Stimulated activated CD4-positive, alpha-beta T cell treated with anti-CD3 and anti-CD28 coated beads, Interleukin-2, amount 100 ng/mL, for 48 hours (primary cell): ENCODE data around the gene SEMA6A.

Experiments
- DNase-seq, 2 donors: peaks; one replicate each; pipeline ENCODE4 v3.0.0-alpha.2; 2020

SEMA6A gene

GRCh38 chr5:116454417-116454927 is 120.2 kb downstream of the SEMA6A start:
- DNase-seq = no peak

DNA sequence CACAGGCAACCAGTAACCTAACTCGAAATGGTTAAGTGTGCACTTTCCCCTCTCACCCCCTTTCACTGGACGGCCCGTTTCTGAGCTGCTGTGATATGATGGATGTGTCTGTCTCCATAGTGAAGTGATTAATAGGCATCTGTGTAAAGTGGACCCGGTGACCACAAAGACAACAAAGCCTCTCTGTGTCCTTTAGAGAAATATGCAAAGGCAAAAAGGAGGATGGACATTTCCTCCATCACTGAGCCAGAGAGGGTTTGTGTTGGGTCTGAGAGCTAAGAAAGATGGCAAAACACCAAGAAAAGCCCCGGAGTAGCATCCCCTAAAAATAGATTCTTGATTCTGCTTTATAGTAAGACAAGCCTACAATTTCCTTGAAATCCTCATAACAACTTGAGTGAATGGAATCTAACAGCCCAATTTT is 120.6 kb downstream of the SEMA6A start:
- DNase-seq = no peak

DNA sequence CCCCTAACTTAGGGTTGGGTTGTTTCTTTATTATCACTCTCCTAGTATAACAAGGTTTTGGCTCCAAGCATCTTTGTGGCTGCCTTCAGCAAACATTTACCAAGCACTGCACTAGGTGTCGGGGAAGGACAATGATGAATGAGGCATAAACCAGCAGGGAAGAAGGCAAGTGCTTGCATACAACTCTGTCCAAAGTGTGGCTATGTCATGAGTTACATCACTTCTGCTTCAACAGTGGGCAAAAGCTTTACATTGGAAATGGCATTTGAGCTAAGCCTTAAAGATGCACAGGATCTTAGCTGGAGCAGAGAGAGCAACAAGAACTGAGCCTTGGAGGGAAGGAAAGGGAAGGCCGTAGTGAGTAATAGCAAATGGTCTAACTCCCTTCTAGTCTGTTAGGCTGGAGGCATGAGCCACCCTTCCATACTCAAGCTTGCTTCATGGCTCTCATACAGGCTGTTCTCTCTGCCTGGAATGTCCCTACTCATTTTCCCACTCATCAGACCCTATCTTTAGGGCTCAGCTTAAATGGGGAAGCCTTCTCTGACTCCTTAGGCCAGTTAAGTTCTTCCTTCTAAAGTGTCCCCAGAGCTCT is 121.8 kb downstream of the SEMA6A start:
- DNase-seq = no peak

- DNase-seq = no peak
Observed at GRCh38 chr5:116451905-116452450, 122.6 kb downstream of the SEMA6A start.

- DNase-seq = no peak
Observed at GRCh38 chr5:116451066-116451465, 123.6 kb downstream of the SEMA6A start.

DNA sequence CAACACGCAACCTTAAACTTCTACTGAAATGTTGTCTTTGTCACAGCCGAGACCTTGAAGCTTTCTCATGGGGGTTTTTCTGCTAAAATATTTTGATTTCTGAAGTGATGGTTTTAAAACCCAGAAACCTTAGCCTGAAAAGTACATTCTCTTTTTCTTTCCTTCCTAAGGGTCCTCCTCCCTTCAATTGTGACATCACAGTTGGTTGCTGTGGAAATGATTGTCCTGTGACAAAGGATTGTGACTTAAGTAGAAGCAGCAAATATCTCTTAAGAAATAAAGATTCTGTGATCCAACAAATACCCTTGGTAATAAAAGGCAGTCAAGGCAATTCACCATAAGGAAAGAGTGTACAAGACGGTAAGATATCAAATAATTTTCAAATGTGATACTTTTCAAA is 125.2 kb downstream of the SEMA6A start:
- no peak for DNase-seq

DNA sequence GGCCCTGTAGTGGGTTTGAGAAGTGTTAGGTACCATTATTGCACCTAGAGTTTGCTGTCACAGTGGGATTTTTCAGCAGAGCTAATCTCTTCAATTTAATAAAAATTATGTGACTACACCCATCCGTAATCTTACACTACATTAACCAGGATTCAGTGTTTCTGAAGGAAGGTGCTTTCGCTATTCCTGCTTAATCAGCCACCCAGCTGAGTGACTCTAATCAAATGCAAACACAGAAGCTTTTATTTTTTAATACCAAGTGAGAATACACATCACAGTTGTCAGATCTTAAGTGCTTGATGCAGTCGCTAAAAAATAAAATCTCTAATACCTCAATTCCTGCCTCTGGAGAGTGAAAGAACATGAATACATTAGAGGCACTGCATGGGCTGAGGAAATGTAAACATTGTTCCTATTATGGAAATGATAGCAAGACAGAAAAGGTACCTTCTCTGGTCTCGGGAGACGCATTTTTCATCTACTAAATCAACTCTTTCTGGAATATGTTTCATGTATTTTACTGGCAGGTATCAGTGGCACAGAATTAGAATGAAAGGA is 125.7 kb downstream of the SEMA6A start:
- DNase-seq = no peak

DNA sequence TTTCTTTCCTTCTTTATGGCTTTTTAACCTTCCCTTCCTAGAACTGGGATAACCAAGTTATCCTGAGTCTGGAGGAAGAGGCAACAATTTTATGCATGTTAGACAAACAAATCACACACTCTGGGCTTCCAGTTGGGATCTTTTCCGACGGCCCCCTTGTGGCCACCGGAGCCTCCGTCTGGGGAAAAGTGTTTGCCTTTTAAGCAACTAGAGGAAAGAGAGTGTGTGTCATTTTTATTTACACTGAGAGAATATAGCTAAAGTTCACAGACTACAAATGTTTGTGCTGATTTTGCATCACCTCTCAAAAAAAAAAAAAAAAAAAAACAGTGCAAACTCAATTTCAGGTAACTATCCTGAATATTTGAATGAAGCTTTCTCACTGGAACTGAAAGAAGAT is 126.2 kb downstream of the SEMA6A start:
- DNase-seq = no peak

GRCh38 chr5:116446356-116447005 is 128.1 kb downstream of the SEMA6A start:
- no peak for DNase-seq

- DNase-seq = no peak
Observed at GRCh38 chr5:116445311-116445710, 129.3 kb downstream of the SEMA6A start.

GRCh38 chr5:116444373-116445295 is 130.0 kb downstream of the SEMA6A start:
- DNase-seq = no peak

- no peak for DNase-seq
Observed at GRCh38 chr5:116442931-116443551, 131.6 kb downstream of the SEMA6A start.

DNA sequence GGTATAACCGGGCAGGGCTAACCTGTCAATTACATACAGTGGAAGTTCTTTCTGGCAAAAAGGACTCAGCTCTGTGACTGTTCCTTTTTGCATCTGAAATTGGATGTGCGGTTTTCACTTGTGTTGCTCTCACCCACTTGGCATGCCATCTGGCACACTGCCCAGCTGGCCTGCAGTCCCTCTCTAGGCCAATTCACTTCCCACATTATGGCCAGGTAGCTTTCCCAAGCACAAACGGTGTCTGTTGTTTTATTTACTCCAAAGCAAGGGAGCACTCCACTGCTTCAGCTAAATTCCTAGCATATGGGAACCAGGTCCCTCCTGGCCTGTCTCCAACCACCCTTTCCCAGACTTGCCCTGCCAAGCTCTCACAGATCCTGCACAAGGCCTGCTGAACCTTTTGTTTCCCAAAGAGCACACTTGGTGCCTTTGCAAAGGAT is 132.5 kb downstream of the SEMA6A start:
- DNase-seq = no peak

GRCh38 chr5:116441223-116441622 is 133.4 kb downstream of the SEMA6A start:
- DNase-seq = no peak

GRCh38 chr5:116440457-116441001 is 134.1 kb downstream of the SEMA6A start:
- no peak for DNase-seq

- DNase-seq = no peak
Observed at GRCh38 chr5:116439905-116440304, 134.7 kb downstream of the SEMA6A start.

DNA sequence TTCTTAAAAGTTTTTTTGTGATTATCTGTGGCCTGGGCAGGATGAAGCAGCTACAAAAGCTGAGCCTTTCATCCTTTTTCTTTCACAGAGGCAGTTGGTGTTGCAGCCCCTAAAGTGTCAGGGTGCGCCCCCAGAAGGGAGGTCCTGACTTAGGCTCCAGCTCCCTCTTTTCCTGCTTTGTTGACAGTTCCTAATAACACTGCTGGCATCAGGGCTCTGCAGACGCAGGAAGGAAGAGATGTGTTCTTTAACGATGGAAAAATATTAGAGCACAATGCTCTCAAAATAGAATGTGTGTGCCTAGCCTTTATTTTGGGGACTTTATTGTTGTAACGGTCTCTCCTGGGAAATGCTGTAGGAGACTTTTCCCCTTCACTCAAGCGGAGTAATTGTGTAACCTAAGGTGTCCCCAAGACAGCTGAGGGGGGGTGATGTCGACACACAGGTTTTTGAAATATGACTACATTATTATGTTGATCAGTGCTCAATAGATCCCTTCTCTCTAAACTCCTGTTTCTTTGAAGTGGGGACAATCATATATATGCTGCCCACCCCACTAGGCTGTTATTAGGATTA is 135.6 kb downstream of the SEMA6A start:
- no peak for DNase-seq

GRCh38 chr5:116437922-116438578 is 136.6 kb downstream of the SEMA6A start:
- no peak for DNase-seq

GRCh38 chr5:116437351-116437705 is 137.3 kb downstream of the SEMA6A start:
- no peak for DNase-seq

DNA sequence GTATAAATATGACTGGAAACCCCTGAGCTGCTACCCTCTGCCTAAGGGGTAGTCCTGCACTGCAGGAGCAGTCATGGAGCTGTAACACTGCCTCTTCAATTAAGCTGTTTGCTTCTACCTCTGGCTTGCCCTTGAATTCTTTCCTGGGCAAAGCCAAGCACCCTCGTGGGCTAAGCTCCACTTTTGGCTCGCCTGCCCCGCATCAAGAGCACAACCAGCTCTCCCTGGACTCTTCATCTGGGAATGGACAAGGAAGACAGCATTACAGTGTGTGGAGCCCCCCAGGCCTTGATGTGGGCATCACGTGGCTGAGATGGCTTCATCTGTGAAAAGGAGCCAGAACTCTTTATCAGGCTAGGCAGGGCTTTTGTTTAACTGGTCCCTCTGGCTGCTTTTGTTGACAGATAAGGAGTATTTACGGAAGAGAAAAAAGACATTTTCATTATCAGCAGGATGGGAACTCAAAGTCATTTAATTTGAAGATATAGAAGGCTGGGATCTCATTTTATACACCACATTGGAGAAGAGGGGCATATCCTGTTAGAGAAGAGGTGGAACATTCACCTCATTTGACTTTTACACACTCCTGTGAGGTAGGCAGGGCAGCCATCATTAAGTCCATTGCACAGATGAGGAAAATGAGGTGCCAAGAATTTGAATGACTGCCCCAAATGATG is 137.8 kb downstream of the SEMA6A start:
- no peak for DNase-seq

DNA sequence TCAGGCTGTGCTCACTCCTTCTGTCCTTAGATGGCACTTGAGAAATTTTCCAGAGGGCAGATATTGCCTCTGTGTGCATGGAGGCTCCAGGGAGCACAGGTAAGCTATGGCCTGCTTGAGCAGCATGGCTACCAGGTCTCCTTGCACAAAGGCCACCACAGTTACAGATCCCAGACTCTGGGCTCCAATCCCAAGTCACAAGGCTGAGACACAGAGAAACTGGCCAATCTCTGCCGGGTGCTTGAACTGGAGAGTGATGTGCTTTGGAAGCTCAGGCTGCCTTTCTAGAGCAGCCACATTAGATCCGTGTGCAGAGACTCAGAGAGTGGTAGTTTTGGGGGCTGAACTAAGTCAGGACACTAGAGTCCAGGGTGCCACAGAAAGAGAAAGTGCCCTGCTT is 145.7 kb downstream of the SEMA6A start:
- DNase-seq = no peak
